Esophagus muscularis mucosa (tissue), 4 donors: ENCODE data around the gene SERPINH1.

Source experiments
- CTCF ChIP-seq, 3 experiments: fragments of 200-600 bp in 2 of 3; fragments of 450-650 bp in 1 of 3; sonication (generic) in 2 of 3; IDR thresholded peaks; one replicate each; pipeline ENCODE4 v1.5.1; 2017 to 2019; ENCODE audit warnings: antibody characterized with exemption in 3 of 3, mild to moderate bottlenecking in 2 of 3, moderate library complexity in 1 of 3
- EP300 ChIP-seq: sonication (generic); formaldehyde crosslinking; IDR thresholded peaks from one replicate; pipeline ENCODE4 v1.6.1; 2017; ENCODE audit warnings: antibody characterized with exemption
- POLR2A ChIP-seq: fragments of 450-650 bp; IDR thresholded peaks from one replicate; pipeline ENCODE4 v1.6.1; 2017; ENCODE audit warnings: antibody characterized with exemption, moderate library complexity, mild to moderate bottlenecking, low read depth
- POLR2AphosphoS5 ChIP-seq, 2 donors: sonication (generic); formaldehyde crosslinking; IDR thresholded peaks; one replicate each; pipeline ENCODE4 v1.6.1; 2017; ENCODE audit warnings: antibody characterized with exemption in 2 of 2

- TF ChIP-seq CTCF (IDR thresholded peaks at IDR 0.05) (peak in 1 of 3 experiments; percentile 6), POLR2AphosphoS5 (IDR thresholded peaks at IDR 0.05) (peak; percentile 23 to 32), POLR2A (no peak), EP300 (no peak)
Measured at GRCh38 chr11:75583718-75584658, 21.9 kb downstream of the SERPINH1 start.
